Measurements from ENCODE around the gene ITGB1BP1.
"Not testable (repeated sequence)": the region's sequence is repeated elsewhere in the genome, so short reads cannot be mapped to it uniquely, and the experiment has no call there.

Gene ITGB1BP1

DNA sequence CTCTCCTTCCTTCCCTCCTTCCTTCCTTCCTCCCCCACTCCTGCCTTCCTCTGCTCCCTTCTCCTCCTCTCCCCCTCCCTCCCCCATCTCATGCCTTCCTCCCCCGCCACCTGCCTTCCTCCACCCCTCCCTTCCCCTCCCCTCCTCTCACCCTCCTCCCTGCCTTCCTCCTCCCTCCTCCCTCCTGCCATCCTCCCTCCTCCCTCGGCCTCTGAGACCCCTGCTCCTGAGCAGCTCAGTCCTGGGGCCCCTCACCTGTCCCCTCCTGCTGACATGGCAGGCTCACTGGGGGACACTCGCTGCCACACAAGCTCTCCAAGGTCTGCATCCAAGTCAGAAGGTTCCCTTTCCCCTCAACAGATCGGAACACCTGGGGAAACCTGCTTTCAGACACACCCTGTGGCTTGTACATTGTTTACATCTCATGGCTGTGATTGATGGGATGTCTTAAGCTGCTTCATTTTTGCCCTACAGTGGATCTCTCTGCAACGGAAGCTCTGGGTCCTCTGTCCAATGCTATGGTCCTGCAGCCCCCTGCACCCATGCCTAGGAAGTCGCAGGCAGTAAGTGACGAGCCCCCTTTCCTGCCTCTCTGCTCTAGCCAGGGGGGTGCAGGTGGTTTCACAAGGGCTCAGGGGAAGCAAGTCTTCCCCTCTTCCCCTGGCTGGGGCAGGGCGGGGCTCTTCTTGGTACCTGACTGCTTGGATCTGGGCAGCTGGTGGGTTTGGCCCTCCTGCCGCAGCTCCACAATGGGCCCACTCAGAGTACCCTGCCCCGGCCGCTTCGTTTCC is 22.9 kb downstream of the ITGB1BP1 start:
- DNase-seq (ENCODE audit: low spot score) (no peak), FAIRE-seq (no peak)

DNA sequence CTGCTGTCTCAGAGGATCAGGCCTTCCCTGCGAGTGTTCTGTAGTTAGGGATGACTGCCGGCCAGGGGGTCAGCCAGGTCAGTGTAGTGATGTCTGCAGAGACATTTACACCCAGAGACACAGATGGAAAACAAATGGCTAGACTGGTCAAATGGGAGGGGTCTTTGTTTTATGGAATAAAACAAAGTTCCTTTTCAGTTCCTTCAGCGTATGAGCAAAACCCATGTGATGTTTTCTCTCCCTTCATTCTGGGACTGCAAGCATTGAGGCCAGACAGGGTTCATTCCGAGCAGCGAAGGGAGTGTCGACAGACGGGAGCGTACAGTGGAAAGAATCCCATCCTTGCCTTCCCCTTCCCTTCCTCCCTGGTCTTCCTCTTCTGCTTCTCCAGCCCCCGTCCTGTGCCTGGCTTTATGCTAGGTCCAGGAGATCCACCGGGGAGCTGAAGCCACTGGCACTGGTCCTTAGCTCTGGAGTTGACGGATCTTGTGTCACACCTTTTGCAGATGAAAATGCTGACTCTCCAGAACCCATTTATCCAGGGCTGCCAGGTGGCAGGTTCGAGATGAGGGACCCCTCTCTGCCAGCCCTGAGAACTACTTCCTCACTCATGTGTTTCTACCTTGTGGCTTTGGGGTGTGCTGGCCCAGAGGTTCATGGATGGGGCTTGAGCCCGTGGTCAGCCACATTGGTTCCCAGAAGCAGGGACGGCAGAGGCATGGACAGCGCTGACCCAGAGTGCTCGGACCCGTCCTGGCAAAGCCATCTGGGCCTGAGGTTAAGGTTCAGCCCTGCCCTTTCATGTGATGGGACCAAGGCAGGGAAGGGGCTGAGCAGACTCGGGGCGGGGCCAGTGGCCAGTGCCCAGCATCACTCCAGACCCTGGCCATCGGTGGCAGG is 24.2 kb downstream of the ITGB1BP1 start:
- DNase-seq (ENCODE audit: low spot score), result no peak

GRCh38 chr2:9398251-9398650 is 25.1 kb downstream of the ITGB1BP1 start:
- not testable (repeated sequence) for DNase-seq (ENCODE audit: low spot score); FAIRE-seq

More for the DNA sequence above, 24.2 kb downstream of the ITGB1BP1 start:
- FAIRE-seq, result no peak

DNA sequence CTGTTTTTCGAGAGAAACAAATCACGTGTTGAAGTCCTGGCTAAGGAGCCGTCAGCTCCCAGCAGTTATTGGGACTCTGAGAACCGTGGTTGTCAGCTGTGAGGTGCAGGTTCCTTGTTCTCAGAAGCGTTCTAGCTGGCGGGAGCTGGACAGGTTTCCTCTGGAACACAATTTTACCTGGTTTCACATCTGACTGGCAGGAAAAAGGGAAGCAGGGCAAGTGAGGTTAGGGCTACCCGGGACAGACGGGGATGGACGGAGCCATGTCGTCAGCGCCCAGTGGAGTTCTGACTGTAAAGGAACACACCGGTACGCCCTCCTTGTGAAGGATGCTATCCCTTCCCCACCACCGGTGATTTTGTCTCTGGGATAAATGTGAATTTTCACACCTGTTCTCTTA is 26.1 kb downstream of the ITGB1BP1 start:
- DNase-seq (ENCODE audit: low spot score) (no peak), FAIRE-seq (no peak)

GRCh38 chr2:9394816-9395215 is 28.5 kb downstream of the ITGB1BP1 start:
- DNase-seq (ENCODE audit: low spot score), result no peak
- FAIRE-seq, result no peak

DNA sequence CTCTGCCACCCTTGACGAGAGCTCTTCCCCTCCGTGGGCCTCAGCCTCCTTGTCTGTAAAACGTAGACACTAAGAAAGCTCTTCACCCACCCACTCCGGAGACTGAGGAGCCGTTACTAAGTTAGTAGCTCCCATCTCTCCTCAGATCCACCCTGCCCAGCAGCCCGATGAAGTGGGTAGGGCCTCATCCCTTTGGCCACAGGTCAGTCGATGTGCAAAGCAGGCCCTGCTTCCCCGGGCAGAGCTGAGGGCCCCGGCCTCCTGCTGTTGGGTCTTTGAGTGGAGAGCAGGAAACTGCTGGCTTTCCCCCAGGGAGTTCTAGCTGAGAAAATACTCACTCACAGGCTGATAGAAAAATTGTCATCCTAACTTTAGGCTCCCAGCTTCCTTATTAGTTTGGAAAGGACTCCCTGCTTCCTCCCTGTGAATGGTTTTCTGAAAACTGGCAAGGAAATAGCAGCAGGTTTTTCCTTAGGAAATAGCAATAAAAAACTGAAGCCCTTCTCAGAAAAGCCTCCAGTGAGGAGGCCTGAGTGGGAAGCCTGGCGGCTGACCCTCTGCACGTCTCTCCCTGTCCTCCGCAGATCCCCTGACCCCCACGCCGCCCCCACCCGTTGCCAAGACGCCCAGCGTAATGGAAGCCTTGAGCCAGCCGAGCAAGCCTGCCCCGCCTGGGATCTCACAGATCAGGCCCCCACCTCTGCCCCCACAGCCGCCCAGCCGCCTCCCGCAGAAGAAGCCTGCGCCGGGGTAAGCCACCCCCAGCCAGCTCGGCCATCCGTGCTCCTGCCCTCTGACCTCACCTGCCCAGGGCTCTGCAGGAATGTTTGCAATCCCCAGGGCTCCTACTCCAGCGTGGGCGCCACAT is 30.2 kb downstream of the ITGB1BP1 start:
- FAIRE-seq (no peak), DNase-seq (ENCODE audit: low spot score) (no peak)

- FAIRE-seq (no peak), DNase-seq (ENCODE audit: low spot score) (no peak)
Observed at GRCh38 chr2:9391961-9392720, 31.2 kb downstream of the ITGB1BP1 start.

DNA sequence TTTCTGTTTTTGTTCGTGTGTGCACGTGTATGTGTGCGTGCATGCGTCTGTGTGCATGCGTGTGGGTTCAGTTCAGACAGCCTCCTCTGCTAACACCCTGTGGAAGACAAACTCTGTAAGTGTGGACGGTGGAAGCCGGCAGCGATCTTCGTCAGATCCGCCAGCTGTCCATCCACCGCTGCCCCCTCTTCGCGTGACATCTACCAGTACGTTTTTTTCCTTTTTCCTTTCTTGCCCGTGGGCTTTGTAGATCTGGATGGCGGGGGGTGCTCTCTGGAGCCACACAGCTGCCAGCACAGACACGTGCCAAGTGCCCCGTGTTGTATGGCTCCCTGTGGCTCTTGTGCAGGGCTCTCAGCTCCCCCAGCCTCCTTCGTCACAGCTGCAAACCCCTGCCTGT is 32.3 kb downstream of the ITGB1BP1 start:
- FAIRE-seq (no peak), DNase-seq (ENCODE audit: low spot score) (no peak)

GRCh38 chr2:9390151-9390850 is 33.0 kb downstream of the ITGB1BP1 start:
- no peak for FAIRE-seq
- DNase-seq (ENCODE audit: low spot score), result no peak

DNA sequence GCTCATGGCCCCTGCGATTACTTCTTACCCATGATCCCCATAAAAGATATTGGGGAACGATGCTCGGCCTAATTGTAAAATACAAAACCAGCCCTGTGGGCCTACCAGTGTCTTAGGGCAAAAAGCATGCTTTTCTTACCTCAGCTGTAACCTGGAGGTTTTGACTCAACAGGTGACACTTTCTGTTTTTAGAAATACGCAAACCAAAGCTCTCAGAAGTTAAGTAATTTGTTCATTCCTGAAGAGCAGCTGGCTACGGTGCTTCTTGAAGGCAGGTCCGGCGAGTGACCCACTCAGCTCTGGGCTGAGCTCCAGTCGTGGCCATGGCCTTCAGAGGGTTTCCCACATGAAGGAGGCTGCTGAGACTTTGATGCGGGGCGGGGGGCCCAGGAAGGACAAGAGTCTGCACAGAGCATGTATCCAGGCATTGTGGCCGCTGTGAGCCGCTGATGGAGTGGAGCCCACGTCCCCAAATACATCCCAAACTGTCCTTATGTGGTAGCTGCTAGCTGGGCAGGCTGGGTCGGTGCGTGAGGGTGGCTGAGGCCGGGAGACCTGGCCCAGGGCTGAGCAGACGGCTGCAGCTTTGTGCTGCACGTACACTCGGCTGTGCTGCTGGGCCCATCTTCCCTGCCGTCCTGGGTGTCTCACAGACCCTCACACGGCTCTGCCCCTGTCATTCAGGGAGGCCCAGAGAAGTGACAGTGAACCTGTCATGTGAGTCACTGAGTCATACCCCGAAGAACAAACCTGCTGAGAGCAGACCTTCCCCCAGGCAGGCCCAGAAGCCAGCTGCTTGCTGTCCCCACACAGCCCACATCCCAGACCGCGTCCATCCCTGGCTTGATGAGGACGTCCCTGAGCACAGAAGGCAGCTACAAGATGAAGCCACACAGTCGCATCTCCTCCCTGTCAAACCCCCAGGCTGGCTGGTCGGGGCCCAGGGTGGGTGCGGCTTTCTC is 34.1 kb downstream of the ITGB1BP1 start:
- FAIRE-seq (no peak), DNase-seq (ENCODE audit: low spot score) (no peak)

- FAIRE-seq (no peak), DNase-seq (ENCODE audit: low spot score) (no peak)
Observed at GRCh38 chr2:9388199-9388681, 35.1 kb downstream of the ITGB1BP1 start.

GRCh38 chr2:9385841-9386240 is 37.5 kb downstream of the ITGB1BP1 start:
- FAIRE-seq (no peak), DNase-seq (ENCODE audit: low spot score) (no peak)

GRCh38 chr2:9384521-9384920 is 38.8 kb downstream of the ITGB1BP1 start:
- FAIRE-seq, result no peak
- DNase-seq (ENCODE audit: low spot score), result no peak

DNA sequence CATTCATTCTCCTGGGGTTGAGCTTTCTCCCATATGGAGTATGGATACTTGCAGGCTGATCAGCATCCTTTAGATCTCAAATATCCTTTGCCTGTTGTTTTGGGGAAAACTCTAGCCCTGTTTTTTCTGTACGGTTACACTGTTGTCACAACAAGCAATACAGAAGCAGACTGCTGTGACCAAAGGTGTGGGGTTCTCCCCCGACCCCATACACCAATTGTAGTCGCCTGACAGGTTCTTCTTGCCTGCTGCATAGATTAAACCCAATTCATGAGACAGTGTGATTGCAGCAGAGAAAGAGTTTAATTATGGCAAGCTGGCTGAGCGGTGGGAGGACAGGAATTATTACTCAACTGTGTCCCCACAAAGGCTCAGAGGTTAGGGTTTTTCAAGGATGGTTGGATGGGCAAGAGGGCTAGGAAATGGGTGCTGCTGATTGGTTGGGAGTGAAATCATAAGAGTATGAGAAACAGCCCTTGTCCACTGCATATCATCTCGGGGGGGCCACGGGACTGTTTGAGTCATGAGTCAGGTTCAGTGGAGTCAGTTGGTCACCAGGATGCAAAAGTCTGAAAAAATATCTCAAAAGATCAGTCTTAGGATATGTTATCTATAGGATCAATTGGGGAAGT is 40.6 kb downstream of the ITGB1BP1 start:
- FAIRE-seq, result peak; percentile 93
- peak; percentile 88 for DNase-seq (ENCODE audit: low spot score)

- FAIRE-seq (peak; percentile 90), DNase-seq (ENCODE audit: low spot score) (peak; percentile 90)
Observed at GRCh38 chr2:9380702-9381628, 42.4 kb downstream of the ITGB1BP1 start.

- FAIRE-seq (no peak), DNase-seq (ENCODE audit: low spot score) (no peak)
Observed at GRCh38 chr2:9379391-9379755, 44.0 kb downstream of the ITGB1BP1 start.

Data from RCC 7860 (cell line).